Endothelial cell of umbilical vein (primary cell): ENCODE data around the gene NUDT13.

Experiments
- EZH2 ChIP-seq: IDR thresholded peaks from 2 replicates; pipeline ENCODE4 v1.6.1; 2012; ENCODE audit warnings: borderline replicate concordance, low read depth, mild to moderate bottlenecking, moderate library complexity, low read length, inconsistent platforms; ENCODE audit not compliant: severe bottlenecking
- MAX ChIP-seq: IDR thresholded peaks from 2 replicates; pipeline ENCODE4 v1.6.1; 2011; ENCODE audit not compliant: insufficient read depth, insufficient read length
- POLR2AphosphoS5 ChIP-seq: IDR thresholded peaks from 2 replicates; pipeline ENCODE4 v1.6.1; 2012; ENCODE audit warnings: low read depth, mild to moderate bottlenecking, control low read depth, low read length, moderate library complexity; ENCODE audit not compliant: insufficient read depth
- TF ChIP-seq, protein P1 (sequence below), 2 donors: IDR thresholded peaks; 1 replicate in 1 of 2; 2 replicates in 1 of 2; pipeline ENCODE4 v1.5.1; 2011; ENCODE audit warnings: low read length in 2 of 2, mild to moderate bottlenecking in 2 of 2, moderate library complexity in 2 of 2, control low read depth in 1 of 2, inconsistent platforms in 1 of 2, low read depth in 1 of 2; ENCODE audit not compliant: insufficient read depth in 1 of 2; ENCODE audit errors: extremely low read depth in 1 of 2

DNA sequence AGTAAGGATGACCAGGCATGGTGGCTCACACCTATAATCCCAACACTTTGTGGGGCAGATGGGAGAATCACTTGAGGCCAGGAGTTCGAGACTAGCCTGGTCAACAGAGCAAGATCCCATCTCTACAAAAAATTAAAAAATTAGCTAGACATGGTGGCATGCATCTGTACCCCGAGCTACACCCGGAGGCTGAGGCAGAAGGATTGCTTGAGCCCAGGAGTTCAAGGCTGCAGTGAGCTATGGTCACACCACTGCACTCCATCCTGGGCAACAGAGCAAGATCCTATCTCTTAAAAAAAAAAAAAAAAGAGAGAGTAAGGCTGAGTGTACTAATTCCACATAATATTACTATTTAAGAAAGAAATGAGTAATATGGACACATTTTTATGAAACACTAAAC, 17.4 kb upstream of the NUDT13 start:
- no peak for TF ChIP-seq EZH2
- no peak for TF ChIP-seq MAX
- TF ChIP-seq, protein P1, sequence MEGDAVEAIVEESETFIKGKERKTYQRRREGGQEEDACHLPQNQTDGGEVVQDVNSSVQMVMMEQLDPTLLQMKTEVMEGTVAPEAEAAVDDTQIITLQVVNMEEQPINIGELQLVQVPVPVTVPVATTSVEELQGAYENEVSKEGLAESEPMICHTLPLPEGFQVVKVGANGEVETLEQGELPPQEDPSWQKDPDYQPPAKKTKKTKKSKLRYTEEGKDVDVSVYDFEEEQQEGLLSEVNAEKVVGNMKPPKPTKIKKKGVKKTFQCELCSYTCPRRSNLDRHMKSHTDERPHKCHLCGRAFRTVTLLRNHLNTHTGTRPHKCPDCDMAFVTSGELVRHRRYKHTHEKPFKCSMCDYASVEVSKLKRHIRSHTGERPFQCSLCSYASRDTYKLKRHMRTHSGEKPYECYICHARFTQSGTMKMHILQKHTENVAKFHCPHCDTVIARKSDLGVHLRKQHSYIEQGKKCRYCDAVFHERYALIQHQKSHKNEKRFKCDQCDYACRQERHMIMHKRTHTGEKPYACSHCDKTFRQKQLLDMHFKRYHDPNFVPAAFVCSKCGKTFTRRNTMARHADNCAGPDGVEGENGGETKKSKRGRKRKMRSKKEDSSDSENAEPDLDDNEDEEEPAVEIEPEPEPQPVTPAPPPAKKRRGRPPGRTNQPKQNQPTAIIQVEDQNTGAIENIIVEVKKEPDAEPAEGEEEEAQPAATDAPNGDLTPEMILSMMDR (IDR thresholded peaks at IDR 0.05; ENCODE audit: extremely low read depth in 1 of 2, insufficient read depth in 1 of 2, low read depth in 1 of 2, low read length in 2 of 2): no peak
- no peak for TF ChIP-seq POLR2AphosphoS5
